ENCODE measurements around the gene SETD3. TPM values are rescaled to one million over a fixed set of nuclear protein-coding genes. Genes with fewer than 3 reads are reported as not detected.

Gene SETD3
- total RNA-seq, 4 donors from 2014 or later = 61.8 to 78.3 (median 70.1) TPM

DNA sequence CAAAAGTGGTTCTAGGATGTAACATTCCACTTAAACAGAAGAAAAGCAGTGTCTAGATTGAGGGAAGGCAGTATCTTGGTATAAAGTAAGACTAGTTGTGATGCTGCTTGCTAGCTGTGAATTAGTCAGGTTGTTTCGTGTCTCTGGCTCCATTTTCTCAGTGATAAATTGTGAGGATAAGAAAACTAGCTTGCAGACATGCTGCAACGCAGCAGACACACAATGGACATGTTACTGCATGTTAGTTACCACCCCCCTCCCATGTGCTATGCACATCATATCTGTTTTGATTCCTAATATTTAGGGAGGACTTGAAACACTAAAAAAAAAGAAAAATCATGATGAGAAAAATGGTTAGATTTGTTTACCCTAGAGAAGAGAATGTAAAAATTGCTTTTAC is 3.4 kb upstream of the SETD3 start:
- DNase-seq (ENCODE audit: low spot score) (no peak), ATAC-seq (ENCODE audit: low FRiP score) (no peak)
- TF ChIP-seq, protein P1, sequence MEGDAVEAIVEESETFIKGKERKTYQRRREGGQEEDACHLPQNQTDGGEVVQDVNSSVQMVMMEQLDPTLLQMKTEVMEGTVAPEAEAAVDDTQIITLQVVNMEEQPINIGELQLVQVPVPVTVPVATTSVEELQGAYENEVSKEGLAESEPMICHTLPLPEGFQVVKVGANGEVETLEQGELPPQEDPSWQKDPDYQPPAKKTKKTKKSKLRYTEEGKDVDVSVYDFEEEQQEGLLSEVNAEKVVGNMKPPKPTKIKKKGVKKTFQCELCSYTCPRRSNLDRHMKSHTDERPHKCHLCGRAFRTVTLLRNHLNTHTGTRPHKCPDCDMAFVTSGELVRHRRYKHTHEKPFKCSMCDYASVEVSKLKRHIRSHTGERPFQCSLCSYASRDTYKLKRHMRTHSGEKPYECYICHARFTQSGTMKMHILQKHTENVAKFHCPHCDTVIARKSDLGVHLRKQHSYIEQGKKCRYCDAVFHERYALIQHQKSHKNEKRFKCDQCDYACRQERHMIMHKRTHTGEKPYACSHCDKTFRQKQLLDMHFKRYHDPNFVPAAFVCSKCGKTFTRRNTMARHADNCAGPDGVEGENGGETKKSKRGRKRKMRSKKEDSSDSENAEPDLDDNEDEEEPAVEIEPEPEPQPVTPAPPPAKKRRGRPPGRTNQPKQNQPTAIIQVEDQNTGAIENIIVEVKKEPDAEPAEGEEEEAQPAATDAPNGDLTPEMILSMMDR (IDR thresholded peaks at IDR 0.05) = no peak

DNA sequence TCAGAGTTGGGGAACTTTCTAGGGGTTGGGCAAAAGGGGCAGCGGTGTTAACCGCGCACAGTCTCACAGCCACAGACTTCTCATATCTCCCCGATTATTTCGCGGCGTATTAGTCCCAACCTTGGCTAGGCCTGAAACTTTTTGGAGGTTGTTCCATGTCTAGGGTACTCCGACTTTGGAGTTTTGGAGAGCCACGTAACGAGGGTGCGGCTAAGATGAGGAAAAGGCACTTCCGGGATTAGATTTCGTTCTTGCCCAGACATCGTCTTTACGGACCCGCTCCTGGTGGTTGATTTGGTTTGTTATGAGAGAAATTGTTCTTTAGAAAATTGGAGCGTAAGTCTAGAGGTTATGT is 1.1 kb upstream of the SETD3 start:
- DNase-seq (ENCODE audit: low spot score) (no peak), ATAC-seq (ENCODE audit: low FRiP score) (no peak)
- TF ChIP-seq, protein P1 (IDR thresholded peaks at IDR 0.05) = no peak

DNA sequence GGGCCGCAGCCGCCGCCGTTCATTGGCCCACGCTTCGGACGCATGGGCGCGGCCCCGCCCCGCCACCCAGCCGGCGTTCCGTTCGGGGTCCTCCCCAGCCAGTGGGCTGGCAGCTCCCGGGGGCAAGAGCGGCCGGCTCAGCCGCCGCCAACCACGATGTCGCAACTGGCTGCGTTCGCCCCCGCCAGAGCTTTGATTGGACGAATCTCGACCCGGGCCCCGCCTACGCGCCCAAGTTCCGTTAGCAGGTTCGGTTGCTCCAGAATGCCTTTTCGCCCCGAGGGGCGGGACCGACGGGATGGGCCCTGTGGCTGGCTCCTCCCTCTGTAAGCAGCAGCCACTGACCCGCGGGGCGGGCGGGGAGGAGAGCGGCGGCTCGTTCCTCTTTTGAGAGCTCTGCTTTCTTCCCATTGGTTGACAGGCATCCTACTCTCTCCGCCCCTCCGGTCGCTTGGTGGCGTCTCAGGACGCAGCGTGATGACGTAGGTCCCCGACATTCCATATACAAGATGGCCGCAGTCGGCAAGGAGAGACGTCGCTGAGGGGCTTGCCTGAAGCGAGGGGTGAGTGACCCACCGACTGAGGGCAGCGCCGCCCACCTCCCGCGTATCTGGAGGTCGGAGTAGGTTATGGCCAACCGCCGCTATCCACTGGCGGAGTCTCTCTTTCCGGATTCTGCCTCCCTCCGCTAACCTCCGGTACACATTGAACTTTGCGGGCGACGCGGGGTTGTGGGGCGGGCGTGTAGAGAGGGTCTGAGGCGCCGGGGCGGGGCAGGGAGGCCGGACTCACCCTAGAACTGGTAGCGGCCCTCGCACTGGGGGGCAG is 472 bp upstream of the SETD3 start, which contains the start of gene CCNK:
CCNK (plus strand) TSS at position 493 of the 828 bp plus-strand sequence. CDS start 11,269 bp downstream, outside the sequence.
- DNase-seq (ENCODE audit: low spot score) (peak; percentile 98), ATAC-seq (ENCODE audit: low FRiP score) (peak; percentile 96)

DNA sequence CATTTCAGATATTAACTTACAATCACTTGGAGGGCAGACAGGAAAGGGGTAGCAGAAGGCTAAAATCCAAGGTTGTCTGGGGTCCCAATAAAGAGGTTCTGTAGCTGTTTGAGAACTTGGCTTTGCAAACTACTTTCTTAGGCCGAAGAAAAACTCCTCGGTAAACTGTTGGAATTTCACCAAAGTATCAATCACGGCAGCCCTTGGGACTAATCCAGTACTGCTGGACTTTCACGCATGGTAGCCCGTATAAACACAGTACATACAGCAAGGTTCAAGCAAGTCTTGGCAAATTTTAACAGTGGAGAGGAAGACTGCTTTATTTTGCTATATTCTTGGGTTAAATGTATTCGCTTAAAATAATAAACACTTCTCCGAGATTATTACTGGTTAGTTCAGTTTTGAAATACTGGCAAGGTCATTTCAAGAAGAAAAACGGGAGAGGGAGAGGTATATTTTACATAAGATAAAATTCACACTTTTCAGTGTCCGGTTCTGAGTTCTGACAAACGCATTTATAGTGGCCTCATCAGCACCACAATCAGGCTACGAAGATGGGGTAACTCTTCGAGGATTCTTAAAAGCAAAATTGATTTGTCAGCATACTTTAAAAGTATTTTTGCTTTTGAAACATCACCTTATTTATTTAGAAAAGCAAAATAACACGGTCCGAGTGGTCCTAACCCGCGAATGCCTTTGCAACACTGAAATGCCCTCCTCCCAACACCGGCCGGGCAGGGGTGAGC is 1.3 kb downstream of the SETD3 start:
- TF ChIP-seq, protein P1 (IDR thresholded peaks at IDR 0.05) = no peak
- DNase-seq (ENCODE audit: low spot score) (no peak), ATAC-seq (ENCODE audit: low FRiP score) (no peak)

More for the DNA sequence above, 472 bp upstream of the SETD3 start, which contains the start of gene CCNK:
- TF ChIP-seq, protein P1 (IDR thresholded peaks at IDR 0.05) = no peak

DNA sequence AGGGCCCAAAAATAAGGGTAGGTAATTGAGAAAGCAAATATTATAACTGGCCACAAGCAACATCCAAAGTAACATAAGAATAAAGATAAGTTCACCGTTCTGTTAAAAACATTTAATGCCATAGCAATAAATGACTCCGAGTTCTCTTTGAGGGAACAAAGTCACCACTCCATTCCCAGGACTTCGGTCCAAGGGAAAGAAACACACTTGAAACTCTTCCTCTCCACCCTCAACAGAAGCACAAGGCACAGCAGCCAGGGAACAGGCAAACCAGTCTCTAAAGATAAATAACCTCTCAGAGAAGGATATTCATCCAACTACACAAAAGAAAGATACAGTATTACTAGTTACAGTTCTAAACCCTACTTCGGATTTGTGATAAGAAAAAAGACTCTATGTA is 2.5 kb downstream of the SETD3 start:
- TF ChIP-seq, protein P1 (IDR thresholded peaks at IDR 0.05) = no peak
- ATAC-seq (ENCODE audit: low FRiP score) = no peak
- DNase-seq (ENCODE audit: low spot score) = no peak

DNA sequence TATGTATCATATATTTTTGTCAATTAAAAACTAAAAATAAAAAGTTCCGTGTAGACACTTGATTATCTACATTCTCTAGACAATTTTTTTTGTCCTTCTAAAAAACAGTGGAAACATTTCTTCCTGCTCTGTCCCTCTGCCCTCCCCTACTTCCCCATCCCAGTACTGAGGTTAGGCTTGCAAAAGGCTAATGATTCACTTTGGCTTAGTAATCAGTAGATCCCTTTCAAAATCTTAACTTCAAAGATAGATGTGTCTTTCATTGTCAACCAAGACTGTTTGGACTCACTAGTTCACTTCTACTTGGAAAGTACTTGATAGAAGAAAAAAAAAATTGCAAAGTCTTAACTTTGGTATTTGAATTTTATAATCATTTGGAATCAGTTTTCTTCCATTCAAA is 3.8 kb downstream of the SETD3 start:
- TF ChIP-seq, protein P1 (IDR thresholded peaks at IDR 0.05) = no peak
- ATAC-seq (ENCODE audit: low FRiP score) (no peak), DNase-seq (ENCODE audit: low spot score) (no peak)
